PC-9 (cell line): ENCODE data around the gene AP2A1.

Experiments used
- CTCF ChIP-seq: fragments of 200-600 bp; sonication (generic); conservative IDR thresholded peaks from 2 replicates; pipeline ENCODE4 v1.6.1; 2017; ENCODE audit warnings: mixed run types, antibody characterized with exemption, mild to moderate bottlenecking, moderate library complexity
- EZH2 ChIP-seq: fragments of 200-600 bp; sonication (generic); IDR thresholded peaks from 2 replicates; pipeline ENCODE4 v1.8.0; 2017; ENCODE audit warnings: antibody characterized with exemption, low read depth

- TF ChIP-seq CTCF (0 out of 2 replicates have a peak, but pooled peaks have one; percentile 12), EZH2 (no peak)
Observed at GRCh38 chr19:49761625-49762311, 5.0 kb upstream of the AP2A1 start.
